Measurements from ENCODE around the gene ZNF160. TPM values are rescaled to one million over a fixed set of nuclear protein-coding genes. Genes with fewer than 3 reads are reported as not detected.

ZNF160 gene
- total RNA-seq, 1 experiment from 2014 or later, result 33.3 TPM

- Mint-ChIP-seq H3K36me3 (ENCODE audit: insufficient read depth, unreplicated experiment) (peaks cover 10% of the 10 kb centered on the region), H3K27ac (ENCODE audit: unreplicated experiment) (no peak overlapping the region), H3K4me3 (ENCODE audit: unreplicated experiment) (no peak overlapping the region), H3K4me1 (ENCODE audit: low read depth, unreplicated experiment) (peaks cover 9% of the 10 kb centered on the region), H3K9me3 (ENCODE audit: unreplicated experiment) (peaks cover 30% of the 10 kb centered on the region), H3K27me3 (ENCODE audit: insufficient read depth, unreplicated experiment) (no peaks in the 10 kb centered on the region)
- DNase-seq, result no peak
- Histone ChIP-seq H3K4me1 (no peaks in the 10 kb centered on the region), H3K9me3 (peaks cover 8% of the 10 kb centered on the region), H3K4me3 (ENCODE audit: low read depth, low read length) (no peak overlapping the region), H3K27me3 (replicated peaks; ENCODE audit: control insufficient read depth, insufficient read depth, low read length) (no peaks in the 10 kb centered on the region), H3K36me3 (ENCODE audit: control insufficient read depth, insufficient read depth, low read length) (no peaks in the 10 kb centered on the region)
- ChIA-PET CTCF (no interaction called here), POLR2A (no interaction called here)
- BruUV-seq (replicated peaks), result no TSS peak
- intact Hi-C loops (cut with micrococcal nuclease; ENCODE audit: unreplicated experiment), result no loop called here
- TF ChIP-seq, protein P1, sequence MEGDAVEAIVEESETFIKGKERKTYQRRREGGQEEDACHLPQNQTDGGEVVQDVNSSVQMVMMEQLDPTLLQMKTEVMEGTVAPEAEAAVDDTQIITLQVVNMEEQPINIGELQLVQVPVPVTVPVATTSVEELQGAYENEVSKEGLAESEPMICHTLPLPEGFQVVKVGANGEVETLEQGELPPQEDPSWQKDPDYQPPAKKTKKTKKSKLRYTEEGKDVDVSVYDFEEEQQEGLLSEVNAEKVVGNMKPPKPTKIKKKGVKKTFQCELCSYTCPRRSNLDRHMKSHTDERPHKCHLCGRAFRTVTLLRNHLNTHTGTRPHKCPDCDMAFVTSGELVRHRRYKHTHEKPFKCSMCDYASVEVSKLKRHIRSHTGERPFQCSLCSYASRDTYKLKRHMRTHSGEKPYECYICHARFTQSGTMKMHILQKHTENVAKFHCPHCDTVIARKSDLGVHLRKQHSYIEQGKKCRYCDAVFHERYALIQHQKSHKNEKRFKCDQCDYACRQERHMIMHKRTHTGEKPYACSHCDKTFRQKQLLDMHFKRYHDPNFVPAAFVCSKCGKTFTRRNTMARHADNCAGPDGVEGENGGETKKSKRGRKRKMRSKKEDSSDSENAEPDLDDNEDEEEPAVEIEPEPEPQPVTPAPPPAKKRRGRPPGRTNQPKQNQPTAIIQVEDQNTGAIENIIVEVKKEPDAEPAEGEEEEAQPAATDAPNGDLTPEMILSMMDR (IDR thresholded peaks at IDR 0.05; ENCODE audit: insufficient read depth in 1 of 2, low read depth in 1 of 2, low read length in 1 of 2, severe bottlenecking in 1 of 2, unreplicated experiment in 1 of 2), result no peak
These were observed 33.2 kb upstream of the ZNF160 start for GRCh38 chr19:53136432-53136831.

DNA sequence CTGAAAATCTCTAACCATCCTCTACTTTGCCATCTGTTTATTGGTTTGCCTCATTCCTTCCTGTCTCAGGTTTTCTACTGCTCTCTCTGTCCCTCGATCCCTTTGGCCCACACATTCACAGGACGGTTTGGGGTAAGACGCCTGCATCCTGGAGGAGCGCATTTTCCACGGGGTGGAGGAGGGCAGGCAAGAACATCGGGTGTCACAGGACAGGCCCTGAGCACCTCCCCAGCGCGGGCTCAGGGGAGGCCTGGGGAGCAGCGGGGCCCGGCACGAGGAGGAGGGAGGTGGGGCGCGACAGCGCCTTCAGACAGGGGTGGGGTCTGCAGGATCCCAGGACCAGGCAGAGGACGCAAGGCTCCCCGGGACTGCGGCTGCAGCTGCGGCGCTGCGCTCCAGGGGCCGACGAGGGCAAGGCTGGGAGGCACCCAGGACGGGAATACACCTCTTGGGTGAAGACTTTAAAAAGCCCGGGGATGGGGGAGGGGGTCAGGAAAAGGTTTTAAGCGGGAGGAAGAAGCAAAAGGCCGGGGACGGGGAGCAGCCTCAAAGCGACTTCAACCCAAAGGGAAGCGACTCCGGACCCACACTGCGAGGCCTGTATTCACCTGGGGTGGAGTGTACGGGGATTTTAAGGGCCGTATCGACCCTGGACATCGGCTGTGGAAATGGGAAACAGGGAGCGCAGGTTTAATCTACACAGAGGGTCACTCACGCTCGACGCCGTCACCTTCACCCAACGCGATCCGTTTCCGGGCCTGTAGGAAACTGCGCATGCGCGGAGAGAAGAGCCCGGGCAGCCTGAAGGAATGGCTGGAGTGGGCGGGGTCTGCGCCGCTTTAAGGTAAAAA is 29.1 kb upstream of the ZNF160 start, which contains the start of gene ZNF415:
Gene ZNF415, minus strand, starts transcription at position 770 of the 851 bp plus-strand sequence. CDS start 10,234 bp downstream, outside the sequence.
- CTCF ChIA-PET, result no interaction called here
- DNase-seq, result peak; percentile 90 to 93

GRCh38 chr19:53131727-53132126 is 28.5 kb upstream of the ZNF160 start:
- H3K4me3 ChIP-seq (ENCODE audit: low read depth, low read length), result peak overlapping the region; percentile 64
- H3K9me3 ChIP-seq, result peaks cover 5% of the 10 kb centered on the region; the same call in 1 of the 2 replicates
- peaks cover 7% of the 10 kb centered on the region for H3K4me1 ChIP-seq
- TF ChIP-seq, protein P1 (IDR thresholded peaks at IDR 0.05; ENCODE audit: insufficient read depth in 1 of 2, low read depth in 1 of 2, low read length in 1 of 2, severe bottlenecking in 1 of 2, unreplicated experiment in 1 of 2), result no peak
- CTCF ChIA-PET, result no interaction called here
- Mint-ChIP-seq H3K4me3 (ENCODE audit: unreplicated experiment) (peak overlapping the region; percentile 71), H3K27ac (ENCODE audit: unreplicated experiment) (peak overlapping the region; percentile 56), H3K9me3 (ENCODE audit: unreplicated experiment) (peaks cover 19% of the 10 kb centered on the region), H3K27me3 (ENCODE audit: insufficient read depth, unreplicated experiment) (no peaks in the 10 kb centered on the region), H3K4me1 (ENCODE audit: low read depth, unreplicated experiment) (peaks cover 18% of the 10 kb centered on the region), H3K36me3 (ENCODE audit: insufficient read depth, unreplicated experiment) (peaks cover 20% of the 10 kb centered on the region)
- peak in 1 of 2 experiments; percentile 3 for DNase-seq
- no peaks in the 10 kb centered on the region for H3K36me3 ChIP-seq (ENCODE audit: control insufficient read depth, insufficient read depth, low read length)
- H3K27me3 ChIP-seq (replicated peaks; ENCODE audit: control insufficient read depth, insufficient read depth, low read length), result no peaks in the 10 kb centered on the region
- no TSS peak for BruUV-seq (replicated peaks)
- POLR2A ChIA-PET, result no interaction called here
- intact Hi-C loops (cut with micrococcal nuclease; ENCODE audit: unreplicated experiment), result loop anchor here (2.0 kb wide), 1 partner anchor 29 kb away; the partner anchor contains the start of gene ZNF160

More for the DNA sequence above, 29.1 kb upstream of the ZNF160 start, which contains the start of gene ZNF415:
- Mint-ChIP-seq H3K4me3 (ENCODE audit: unreplicated experiment) (peak within 1 kb of the TSS; percentile 71), H3K4me1 (ENCODE audit: low read depth, unreplicated experiment) (peaks cover 14% of the 10 kb centered on the region), H3K9me3 (ENCODE audit: unreplicated experiment) (peaks cover 19% of the 10 kb centered on the region), H3K27ac (ENCODE audit: unreplicated experiment) (peak within 1 kb of the TSS; percentile 56), H3K36me3 (ENCODE audit: insufficient read depth, unreplicated experiment) (peaks cover 20% of the 10 kb centered on the region), H3K27me3 (ENCODE audit: insufficient read depth, unreplicated experiment) (no peaks in the 10 kb centered on the region)
- intact Hi-C loops (cut with micrococcal nuclease; ENCODE audit: unreplicated experiment), result loop anchor here (2.0 kb wide), 1 partner anchor 30 kb away; the partner anchor contains the start of gene ZNF160
- BruUV-seq (replicated peaks), result TSS peak; percentile 63
- Histone ChIP-seq H3K27me3 (replicated peaks; ENCODE audit: control insufficient read depth, insufficient read depth, low read length) (no peaks in the 10 kb centered on the region), H3K4me3 (ENCODE audit: low read depth, low read length) (peak within 1 kb of the TSS; percentile 64), H3K36me3 (ENCODE audit: control insufficient read depth, insufficient read depth, low read length) (no peaks in the 10 kb centered on the region), H3K4me1 (peaks cover 2% of the 10 kb centered on the region), H3K9me3 (peaks cover 5% of the 10 kb centered on the region; the same call in 1 of the 2 replicates)
- POLR2A ChIA-PET, result no interaction called here
- TF ChIP-seq, protein P1 (IDR thresholded peaks at IDR 0.05; ENCODE audit: insufficient read depth in 1 of 2, low read depth in 1 of 2, low read length in 1 of 2, severe bottlenecking in 1 of 2, unreplicated experiment in 1 of 2), result no peak
